HG02610 (cell line): ENCODE data around the gene KLRC3.
"Not testable (repeated sequence)": the region's sequence is repeated elsewhere in the genome, so short reads cannot be mapped to it uniquely, and the experiment has no call there.

Experiments
- ATAC-seq: cut with Tn5 transposase; IDR thresholded peaks from one replicate; pipeline ENCODE4 v1.9.1; 2021; ENCODE audit warnings: mild to moderate bottlenecking, moderate library complexity; ENCODE audit not compliant: unreplicated experiment

KLRC3 gene

DNA sequence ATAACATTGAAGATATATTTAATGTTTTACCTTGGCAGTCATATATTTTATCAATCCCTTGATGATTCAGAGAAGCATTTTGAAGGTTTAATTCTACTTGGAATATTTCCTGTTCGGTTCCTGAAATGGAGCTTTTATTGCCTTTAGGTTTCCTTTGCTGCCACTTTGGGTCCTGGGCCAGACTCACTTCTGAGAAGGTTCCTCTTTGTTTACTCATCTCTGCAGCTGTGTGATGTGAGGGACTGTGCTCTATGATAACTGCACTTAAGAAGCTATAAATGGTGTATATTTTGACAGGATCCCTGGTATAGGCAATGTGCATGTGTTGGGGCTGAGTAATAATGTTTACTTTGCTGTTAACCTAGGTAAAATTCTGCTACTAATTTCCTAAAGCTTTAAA, at the start of gene KLRC3:
Gene KLRC3, minus strand, starts transcription at position 262 of the 400 bp plus-strand sequence. Its CDS starts 45 bp downstream, at position 217.
- ATAC-seq: not testable (repeated sequence)

DNA sequence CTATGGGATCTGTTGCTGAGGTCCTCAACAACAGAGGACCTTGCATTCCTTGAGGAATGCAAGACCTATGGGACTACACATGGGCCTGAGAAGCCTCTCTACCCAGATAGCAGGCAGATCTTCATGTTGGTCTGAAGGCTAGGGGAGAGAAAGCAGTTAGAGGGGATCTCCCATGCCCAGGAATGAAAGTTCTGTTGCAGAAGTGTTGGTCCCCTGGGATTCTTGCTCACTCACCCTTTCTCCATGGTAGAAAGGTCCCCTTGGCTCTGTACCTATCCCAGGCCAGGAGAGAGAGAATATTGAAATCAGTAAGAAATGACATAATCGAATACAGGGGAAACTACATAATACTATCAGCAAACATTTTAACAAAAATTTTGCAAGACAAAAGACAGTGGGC, 49.3 kb upstream of the KLRC3 start:
- no peak for ATAC-seq

DNA sequence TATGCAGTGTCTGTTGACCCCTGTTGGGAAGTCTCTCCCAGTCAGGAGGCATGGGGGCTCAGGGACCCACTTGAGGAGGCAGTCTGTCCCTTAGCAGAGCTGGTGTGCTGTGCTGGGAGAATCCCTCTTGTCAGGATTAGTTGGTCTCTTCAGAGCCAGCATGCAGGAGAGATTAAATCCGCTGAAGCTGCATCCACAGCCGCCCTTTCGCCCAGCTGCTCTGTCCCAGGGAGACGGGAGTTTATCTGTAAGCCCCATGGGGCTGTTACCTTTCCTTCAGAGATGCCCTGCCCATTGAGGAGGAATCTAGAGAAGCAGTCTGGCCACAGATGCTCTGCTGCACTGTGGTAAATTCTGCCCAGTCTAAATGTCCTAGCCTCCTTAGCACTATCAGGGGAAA, 45.9 kb upstream of the KLRC3 start:
- no peak for ATAC-seq

DNA sequence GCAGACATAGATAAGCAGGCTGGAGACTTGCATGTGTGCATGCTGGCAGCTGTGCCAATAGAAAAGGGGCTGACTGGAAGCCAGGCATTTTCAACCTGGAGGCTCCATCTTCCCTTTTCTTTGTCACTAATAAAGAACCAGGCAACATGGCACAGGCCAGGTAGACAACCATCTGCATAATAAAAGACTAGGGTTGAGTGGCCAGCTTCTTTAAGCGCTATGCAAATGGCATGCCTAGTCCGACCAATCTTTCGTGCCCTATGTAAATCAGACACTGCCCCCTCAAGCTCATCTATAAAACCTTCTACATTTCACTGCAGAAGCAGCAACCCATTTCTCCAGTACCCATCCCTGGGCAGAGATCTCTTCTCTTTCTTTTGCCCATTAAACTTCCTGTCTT, 37.4 kb upstream of the KLRC3 start:
- no peak for ATAC-seq

DNA sequence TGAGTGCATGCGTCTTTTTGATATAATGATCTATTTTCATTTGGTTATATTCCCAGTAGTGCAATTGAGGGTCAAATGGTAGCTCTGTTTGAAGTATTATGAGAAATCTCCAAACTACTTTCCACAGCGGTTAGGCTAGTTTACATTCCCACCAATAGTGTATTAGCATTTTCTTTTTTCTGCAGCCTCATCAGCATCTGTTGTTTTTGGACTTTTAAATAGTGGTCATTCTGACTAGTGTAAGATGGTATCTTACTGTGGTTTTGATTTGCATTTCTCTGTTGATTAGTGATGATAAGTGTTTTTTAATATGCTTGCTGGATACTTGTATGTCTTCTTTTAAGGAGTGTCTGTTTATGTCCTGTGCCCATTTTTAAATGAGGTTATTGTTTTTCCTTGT, 36.5 kb upstream of the KLRC3 start:
- ATAC-seq: no peak

DNA sequence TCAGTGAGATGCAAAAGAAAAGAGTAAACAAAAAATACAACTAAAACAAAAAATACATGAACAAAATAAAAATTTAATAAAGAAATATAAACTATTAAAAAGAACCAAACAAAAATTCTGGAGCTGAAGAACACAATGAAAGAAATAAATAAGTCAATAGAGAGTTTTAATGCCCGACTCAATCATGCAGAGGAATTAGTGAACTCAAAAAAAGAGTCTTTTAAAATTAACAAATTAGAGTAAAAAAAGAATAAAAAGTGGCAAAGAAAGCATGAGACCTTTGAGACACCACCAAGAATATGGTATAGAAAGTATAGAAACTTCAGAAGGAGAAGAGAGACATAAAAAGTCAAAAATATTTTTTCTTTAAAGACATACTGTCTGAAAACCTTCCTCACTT, 35.4 kb upstream of the KLRC3 start:
- ATAC-seq: no peak

DNA sequence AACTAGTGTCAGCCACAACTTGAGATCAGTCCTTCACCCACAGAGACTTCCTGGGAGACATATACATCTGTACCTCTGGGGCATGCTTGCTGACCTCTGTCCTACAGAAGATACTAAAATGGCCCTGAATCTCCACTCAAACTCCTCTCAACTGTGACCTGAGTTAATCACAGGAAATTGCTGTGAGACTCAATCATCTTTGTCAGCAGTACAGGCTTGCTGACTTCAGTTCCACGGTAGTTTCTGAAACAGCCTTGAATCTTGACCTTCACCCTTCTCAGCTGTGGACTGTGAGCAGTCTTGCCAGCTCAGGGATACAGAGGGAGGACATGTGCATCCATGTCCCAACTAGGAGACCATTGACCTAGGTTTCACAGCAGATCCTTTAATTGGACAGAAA, 34.1 kb upstream of the KLRC3 start:
- no peak for ATAC-seq

DNA sequence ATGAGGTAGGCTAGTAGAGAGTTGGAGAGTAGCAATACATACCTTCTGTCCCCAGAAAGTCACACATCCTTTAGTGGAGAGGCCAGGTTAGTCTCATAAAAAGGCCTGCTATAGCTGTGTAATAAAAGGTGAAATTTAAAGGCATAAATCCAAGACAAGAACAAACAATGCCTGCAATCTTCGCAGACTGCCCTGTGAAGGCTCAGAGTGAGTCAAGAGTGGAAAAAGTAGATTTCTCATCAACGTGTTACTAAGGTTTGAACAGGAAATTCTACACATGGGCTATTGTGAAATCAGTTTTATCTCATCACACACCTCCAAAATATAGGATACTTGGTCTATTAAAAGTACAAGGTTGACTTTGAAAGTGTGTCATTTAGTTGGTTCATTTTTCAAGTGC, 32.8 kb upstream of the KLRC3 start, which contains the start of gene KLRC1:
Gene KLRC1, minus strand, starts transcription at position 222 of the 400 bp plus-strand sequence. CDS start 2,221 bp downstream, outside the sequence.
- no peak for ATAC-seq

DNA sequence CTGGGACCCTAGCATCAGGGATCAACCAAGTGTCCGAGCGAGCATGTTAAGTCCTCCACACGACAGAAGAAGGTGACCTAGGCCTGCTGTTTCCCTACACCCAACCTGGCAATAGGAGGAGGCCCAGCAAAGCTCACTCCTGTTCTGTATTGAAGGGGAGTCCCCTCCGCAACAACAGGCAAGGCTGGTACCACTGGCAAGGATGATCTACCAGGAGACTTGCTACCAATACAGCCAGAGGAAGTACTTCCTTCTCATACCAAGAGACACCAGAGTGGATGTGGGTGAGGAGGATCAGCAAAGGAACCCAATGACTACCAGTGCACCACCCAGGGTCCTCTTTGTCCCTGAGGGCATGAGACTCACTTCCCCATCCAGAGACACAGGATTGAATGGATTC, 27.8 kb upstream of the KLRC3 start:
- ATAC-seq: no peak

DNA sequence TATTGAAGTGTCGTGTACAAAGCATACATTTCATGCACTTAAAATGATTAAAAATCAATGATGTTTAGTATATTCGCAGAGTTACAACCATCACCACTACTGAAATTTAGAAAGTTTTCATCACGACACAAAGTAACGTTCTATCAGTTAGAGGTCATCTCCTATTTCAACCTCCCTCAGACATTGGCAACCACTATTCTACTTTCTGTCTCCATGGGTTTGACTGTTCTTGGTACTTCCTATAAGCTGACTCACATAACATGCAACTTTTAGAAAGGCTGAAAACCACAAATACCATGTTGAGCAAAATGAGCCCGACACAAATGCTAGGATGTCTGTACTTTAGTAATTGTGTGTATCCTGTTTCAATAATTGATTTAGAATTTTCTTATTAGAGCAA, 25.7 kb upstream of the KLRC3 start:
- not testable (repeated sequence) for ATAC-seq

DNA sequence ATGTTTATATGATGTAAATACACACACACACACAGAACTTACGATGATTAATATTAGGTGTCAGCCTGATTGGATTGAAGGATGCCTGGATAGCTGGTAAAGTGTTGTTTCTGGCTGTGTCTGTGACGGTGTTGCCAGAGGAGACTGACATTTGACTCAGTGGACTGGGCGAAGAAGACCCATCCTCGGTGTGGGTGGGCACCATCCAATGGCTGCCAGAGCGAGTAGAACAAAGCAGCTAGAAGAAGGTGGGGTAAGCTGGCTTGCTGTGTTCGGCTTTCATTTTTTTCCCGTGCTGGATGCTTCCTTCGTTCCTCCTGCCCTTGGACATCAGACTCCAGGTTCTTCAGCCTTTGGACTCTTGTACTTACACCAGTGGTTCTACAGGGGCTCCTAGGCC, 20.7 kb upstream of the KLRC3 start:
- ATAC-seq: not testable (repeated sequence)

DNA sequence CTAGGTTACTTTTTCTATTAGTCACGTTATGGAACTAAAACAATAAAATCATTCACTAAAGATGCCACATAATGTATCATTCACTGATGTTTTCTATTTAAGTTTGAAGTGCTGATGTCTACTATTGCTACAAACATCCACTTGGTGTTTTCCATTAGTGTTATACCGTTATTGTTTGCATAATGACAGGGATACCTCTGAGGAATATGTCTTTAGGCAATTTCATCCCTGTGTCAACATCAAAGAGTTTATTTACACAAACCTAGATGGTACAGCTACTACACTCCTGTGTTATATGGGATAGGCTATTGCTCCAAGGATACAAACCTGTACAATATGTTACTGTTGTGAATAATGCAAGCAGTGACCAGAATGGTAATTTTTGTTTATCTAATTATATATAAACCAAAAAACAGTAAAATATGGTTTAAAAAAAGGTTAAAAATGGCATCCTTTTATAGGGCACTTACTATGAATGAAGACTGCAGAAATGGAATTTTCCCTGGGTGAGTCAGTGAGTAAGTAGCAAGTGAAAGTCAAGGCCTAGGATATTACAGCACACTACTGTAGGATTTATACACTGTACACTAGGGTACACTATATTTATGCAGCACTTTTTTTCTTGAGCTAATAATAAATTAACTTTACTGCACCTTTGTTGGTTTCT, 19.3 kb upstream of the KLRC3 start:
- ATAC-seq: not testable (repeated sequence)

DNA sequence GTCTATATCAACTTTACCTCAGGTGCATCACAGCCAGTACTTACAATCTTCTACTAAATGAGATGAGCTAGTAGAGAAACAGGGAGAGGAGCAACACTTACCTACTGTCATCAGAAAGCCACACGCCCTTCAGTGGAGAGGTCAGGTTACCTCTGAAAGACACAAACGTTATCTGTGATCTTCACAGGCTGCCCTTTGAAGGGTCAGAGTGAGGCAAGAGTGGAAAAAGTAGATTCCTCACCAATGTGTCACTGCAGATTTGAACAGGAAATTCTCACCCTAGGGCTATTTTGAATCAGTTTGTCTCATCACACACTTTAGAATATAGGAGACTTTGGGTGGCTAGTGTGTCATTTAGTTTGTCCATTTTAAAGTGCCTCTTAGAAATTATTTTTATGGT, 17.2 kb upstream of the KLRC3 start:
- ATAC-seq: not testable (repeated sequence)

DNA sequence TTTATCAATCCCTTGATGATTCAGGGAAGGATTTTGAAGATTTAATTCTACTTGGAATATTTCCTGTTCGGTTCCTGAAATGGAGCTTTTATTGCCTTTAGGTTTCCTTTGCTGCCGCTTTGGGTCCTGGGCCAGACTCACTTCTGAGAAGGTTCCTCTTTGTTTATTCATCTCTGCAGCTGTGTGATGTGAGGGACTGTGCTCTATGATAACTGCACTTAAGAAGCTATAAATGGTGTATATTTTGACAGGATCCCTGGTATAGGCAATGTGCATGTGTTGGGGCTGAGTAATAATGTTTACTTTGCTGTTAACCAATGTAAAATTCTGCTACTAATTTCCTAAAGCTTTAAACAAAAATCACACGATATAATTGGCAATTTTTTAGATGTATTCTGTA, 15.4 kb upstream of the KLRC3 start, which contains the start of gene KLRC2:
Gene KLRC2, minus strand, starts transcription at position 195 of the 400 bp plus-strand sequence. Its CDS starts 24 bp downstream, at position 171.
- not testable (repeated sequence) for ATAC-seq

DNA sequence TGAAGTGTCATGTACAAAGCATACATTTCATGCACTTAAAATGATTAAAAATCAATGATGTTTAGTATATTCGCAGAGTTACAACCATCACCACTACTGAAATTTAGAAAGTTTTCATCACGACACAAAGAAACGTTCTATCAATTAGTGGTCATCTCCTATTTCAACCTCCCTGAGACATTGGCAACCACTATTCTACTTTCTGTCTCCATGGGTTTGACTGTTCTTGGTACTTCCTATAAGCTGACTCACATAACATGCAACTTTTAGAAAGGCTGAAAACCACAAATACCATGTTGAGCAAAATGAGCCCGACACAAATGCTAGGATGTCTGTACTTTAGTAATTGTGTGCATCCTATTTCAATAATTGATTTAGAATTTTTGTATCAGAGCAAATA, 10.2 kb upstream of the KLRC3 start:
- ATAC-seq: not testable (repeated sequence)

DNA sequence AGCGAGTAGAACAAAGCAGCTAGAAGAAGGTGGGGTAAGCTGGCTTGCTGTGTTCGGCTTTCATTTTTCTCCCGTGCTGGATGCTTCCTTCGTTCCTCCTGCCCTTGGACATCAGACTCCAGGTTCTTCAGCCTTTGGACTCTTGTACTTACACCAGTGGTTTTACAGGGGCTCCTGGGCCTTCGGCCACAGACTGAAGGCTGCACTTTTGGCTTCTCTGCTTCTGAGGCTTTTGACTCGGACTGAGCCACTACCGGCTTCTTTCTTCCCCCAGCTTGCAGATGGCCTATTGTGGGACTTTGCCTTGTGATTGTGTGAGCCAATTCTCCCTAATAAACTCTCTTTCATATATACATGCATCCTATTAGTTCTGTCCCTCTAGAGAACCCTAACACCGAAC, 5.5 kb upstream of the KLRC3 start:
- not testable (repeated sequence) for ATAC-seq

DNA sequence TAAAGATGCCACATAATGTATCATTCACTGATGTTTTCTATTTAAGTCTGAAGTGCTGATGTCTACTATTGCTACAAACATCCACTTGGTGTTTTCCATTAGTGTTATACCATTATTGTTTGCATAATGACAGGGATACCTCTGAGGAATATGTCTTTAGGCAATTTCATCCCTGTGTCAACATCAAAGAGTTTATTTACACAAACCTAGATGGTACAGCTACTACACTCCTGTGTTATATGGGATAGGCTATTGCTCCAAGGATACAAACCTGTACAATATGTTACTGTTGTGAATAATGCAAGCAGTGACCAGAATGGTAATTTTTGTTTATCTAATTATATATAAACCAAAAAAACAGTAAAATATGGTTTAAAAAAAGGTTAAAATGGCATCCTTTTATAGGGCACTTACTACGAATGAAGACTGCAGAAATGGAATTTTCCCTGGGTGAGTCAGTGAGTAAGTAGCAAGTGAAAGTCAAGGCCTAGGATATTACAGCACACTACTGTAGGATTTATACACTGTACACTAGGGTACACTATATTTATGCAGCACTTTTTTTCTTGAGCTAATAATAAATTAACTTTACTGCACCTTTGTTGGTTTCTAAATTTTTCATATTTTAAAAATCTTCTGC, 4.0 kb upstream of the KLRC3 start:
- not testable (repeated sequence) for ATAC-seq

DNA sequence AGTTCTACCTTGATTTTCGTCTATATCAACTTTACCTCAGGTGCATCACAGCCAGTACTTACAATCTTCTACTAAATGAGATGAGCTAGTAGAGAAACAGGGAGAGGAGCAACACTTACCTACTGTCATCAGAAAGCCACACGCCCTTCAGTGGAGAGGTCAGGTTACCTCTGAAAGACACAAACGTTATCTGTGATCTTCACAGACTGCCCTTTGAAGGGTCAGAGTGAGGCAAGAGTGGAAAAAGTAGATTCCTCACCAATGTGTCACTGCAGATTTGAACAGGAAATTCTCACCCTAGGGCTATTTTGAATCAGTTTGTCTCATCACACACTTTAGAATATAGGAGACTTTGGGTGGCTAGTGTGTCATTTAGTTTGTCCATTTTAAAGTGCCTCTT, 1.8 kb upstream of the KLRC3 start:
- not testable (repeated sequence) for ATAC-seq

DNA sequence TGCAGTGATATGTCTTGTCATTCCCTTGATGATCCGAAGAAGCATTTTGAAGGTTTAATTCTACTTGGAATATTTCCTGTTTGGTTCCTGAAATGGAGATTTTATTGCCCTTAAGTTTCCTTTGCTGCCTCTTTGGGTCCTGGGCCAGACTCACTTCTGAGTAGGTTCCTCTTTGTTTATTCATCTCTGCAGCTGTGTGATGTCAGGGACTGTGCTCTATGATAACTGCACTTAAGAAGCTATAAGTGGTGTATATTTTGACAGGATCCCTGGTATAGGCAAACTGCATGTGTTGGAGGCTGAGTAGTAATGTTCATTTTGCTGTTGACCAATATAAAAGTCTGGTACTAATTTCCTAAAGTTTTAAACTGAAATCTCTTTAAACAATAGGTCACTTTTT, 11.0 kb downstream of the KLRC3 start, which contains the start of gene KLRC4:
Gene KLRC4, minus strand, starts transcription at position 366 of the 400 bp plus-strand sequence. Its CDS starts 182 bp downstream, at position 184.
- ATAC-seq: no peak

DNA sequence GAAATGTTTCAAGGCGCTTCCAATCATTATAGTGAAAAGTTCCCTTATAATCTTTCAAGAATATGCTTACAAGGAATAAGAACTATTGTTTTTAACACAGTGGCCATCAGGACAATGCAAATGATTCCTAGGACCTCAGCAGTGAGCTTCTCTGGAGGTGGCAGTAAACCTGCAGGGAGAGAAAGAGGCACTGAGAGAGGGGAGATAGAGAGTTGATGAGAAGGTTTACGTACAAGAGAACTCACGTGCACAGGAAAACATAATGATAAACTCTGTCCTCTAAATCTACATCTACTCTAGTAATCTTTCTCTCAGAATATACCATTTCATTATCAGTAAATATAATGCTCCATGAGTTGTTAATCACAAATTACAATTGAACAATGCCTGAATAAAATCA, 11.6 kb downstream of the KLRC3 start:
- ATAC-seq: no peak

DNA sequence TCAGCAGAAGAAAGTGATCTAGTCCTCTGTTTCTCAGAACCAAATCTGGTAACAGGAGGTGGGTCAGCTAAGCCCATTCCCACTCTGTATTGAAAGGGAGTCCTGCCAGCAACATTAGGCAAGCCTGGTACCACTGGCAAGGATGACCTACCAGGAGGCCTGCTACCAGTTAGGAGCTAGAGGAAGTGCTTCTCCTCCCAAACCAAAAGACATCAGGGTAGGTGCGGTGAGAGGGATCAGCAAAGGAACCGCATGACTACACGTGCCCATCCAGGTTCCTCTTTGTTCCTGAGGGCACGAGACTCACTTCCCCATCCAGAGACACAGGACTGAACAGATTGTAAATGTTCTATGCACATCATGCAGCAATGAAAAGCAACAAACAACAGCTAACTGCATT, 13.7 kb downstream of the KLRC3 start:
- no peak for ATAC-seq

DNA sequence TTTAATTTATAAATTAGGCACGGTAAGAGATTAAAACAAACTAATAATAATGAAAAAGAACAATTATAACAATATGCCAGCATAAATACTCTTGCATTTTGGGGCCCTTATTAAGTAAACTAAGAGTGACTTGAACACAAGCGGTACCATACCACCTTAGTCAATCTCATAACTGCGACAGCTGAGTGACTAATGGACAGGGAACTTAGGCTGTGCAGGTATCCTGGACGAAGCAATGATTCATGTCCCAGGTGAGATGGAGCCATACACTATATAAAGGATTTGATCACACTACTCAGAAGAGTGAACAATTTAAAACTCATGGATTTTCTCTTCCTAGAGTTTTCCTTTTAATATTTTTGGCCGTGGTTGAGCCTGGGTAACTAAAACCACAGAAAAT, 15.1 kb downstream of the KLRC3 start:
- no peak for ATAC-seq
